Keratinocyte (primary cell): Measurements from ENCODE around the gene A4GALT. TPM values are rescaled to one million over a fixed set of nuclear protein-coding genes. Genes with fewer than 3 reads are reported as not detected.

Source experiments
- DNase-seq: peaks from one replicate; pipeline ENCODE4 v3.0.0-alpha.2; 2011; ENCODE audit warnings: low read depth, missing footprints, low spot score
- FAIRE-seq: peaks from 2 replicates; lab custom pipeline; 2011; peaks lifted over from hg19 to GRCh38; lab: Jason Lieb, UNC
- H2AFZ ChIP-seq: 2 replicates; pipeline ENCODE4 v1.6.0; 2012; ENCODE audit warnings: low read length, control low read depth, inconsistent platforms; ENCODE audit not compliant: control insufficient read depth
- H3K27ac ChIP-seq: 2 replicates; pipeline ENCODE4 v1.5.1; 2011; ENCODE audit warnings: low read length; ENCODE audit not compliant: control insufficient read depth, insufficient read depth
- H3K27me3 ChIP-seq: 3 replicates; pipeline ENCODE4 v1.6.0; 2011; ENCODE audit warnings: low read length; ENCODE audit not compliant: control insufficient read depth, insufficient read depth; ENCODE audit errors: extremely low read depth
- H3K36me3 ChIP-seq, 2 experiments: 2 replicates in 1 of 2; 3 replicates in 1 of 2; pipeline ENCODE4 v1.5.1; 2011; ENCODE audit warnings: low read length in 2 of 2, mild to moderate bottlenecking in 1 of 2; ENCODE audit not compliant: control insufficient read depth in 2 of 2, insufficient read depth in 2 of 2; ENCODE audit errors: extremely low read depth in 1 of 2
- H3K4me1 ChIP-seq: 3 replicates; pipeline ENCODE4 v1.5.1; 2011; ENCODE audit warnings: low read length; ENCODE audit not compliant: control insufficient read depth, insufficient read depth; ENCODE audit errors: extremely low read depth
- H3K4me2 ChIP-seq: 3 replicates; pipeline ENCODE4 v1.6.0; 2011; ENCODE audit warnings: low read depth, low read length; ENCODE audit not compliant: control insufficient read depth, insufficient read depth; ENCODE audit errors: extremely low read depth
- H3K4me3 ChIP-seq, 3 experiments: fragments of 200-600 bp in 1 of 3; sonication (generic) in 1 of 3; 2 replicates in 2 of 3; 3 replicates in 1 of 3; pipeline ENCODE4 v1.5.1; 2011 to 2016; ENCODE audit warnings: low read length in 3 of 3, mild to moderate bottlenecking in 3 of 3, control low read depth in 2 of 3, inconsistent platforms in 1 of 3, low read depth in 1 of 3, mixed read lengths in 1 of 3, mixed run types in 1 of 3, moderate library complexity in 1 of 3; ENCODE audit not compliant: control insufficient read depth in 2 of 3, insufficient read depth in 2 of 3; ENCODE audit errors: extremely low read depth in 1 of 3
- H3K79me2 ChIP-seq: 2 replicates; pipeline ENCODE4 v1.6.0; 2012; ENCODE audit warnings: low read length; ENCODE audit not compliant: control insufficient read depth, insufficient read depth
- H3K9ac ChIP-seq: 3 replicates; pipeline ENCODE4 v1.6.0; 2011; ENCODE audit warnings: low read length; ENCODE audit not compliant: control insufficient read depth, insufficient read depth; ENCODE audit errors: extremely low read depth
- H3K9me1 ChIP-seq: 3 replicates; pipeline ENCODE4 v1.6.0; 2011; ENCODE audit warnings: low read length; ENCODE audit not compliant: control insufficient read depth, insufficient read depth; ENCODE audit errors: extremely low read depth
- H3K9me3 ChIP-seq: 2 replicates; pipeline ENCODE4 v1.5.1; 2012; ENCODE audit warnings: low read depth, low read length; ENCODE audit not compliant: control insufficient read depth
- H4K20me1 ChIP-seq: 3 replicates; pipeline ENCODE4 v1.6.0; 2011; ENCODE audit warnings: low read length; ENCODE audit not compliant: control insufficient read depth, insufficient read depth; ENCODE audit errors: extremely low read depth
- EZH2 ChIP-seq: IDR thresholded peaks from one replicate; pipeline ENCODE4 v1.6.1; 2012; ENCODE audit warnings: inconsistent platforms, mild to moderate bottlenecking, low read length, moderate library complexity
- dilution Hi-C: fragments of 300-500 bp; cut with MboI; formaldehyde crosslinking; loops from one replicate; pipeline ENCODE4 v1.7.0; 2020; ENCODE audit warnings: low sequenced_read_pairs; ENCODE audit not compliant: extremely low pct_ligation_motif_present
- polyA plus RNA-seq, 5 experiments: library from polyadenylated mRNA; depleted of rRNA in 3 of 5; stranded (reverse) in 3 of 5; stranded (forward) in 1 of 5; unstranded in 1 of 5; fragments of >200 nt; gene quantifications; 1 replicate in 1 of 5; 2 replicates in 3 of 5; 3 replicates in 1 of 5; pipeline versions ENCODE4 v1.2.1 to v1.2.3, GENCODE V29; 2011 to 2012; ENCODE audit warnings: missing spikeins in 2 of 5, low read depth in 1 of 5, low replicate concordance in 1 of 5
- TF ChIP-seq, protein P1 (sequence below), 3 experiments: IDR thresholded peaks in 1 of 3; conservative IDR thresholded peaks in 1 of 3; optimal IDR thresholded peaks in 1 of 3; 2 replicates in 2 of 3; 3 replicates in 1 of 3; pipeline versions ENCODE3 to v1.5.1; 2011; ENCODE audit warnings: low read length in 3 of 3, mild to moderate bottlenecking in 3 of 3, moderate library complexity in 2 of 3, control low read depth in 1 of 3, inconsistent platforms in 1 of 3; ENCODE audit not compliant: insufficient read depth in 2 of 3; ENCODE audit errors: extremely low read depth in 1 of 3

Gene A4GALT
- polyA plus RNA-seq, 1 donor (not counting 4 experiments of a cell fraction or from before 2014, with no cell fraction given), result 1.6 TPM

DNA sequence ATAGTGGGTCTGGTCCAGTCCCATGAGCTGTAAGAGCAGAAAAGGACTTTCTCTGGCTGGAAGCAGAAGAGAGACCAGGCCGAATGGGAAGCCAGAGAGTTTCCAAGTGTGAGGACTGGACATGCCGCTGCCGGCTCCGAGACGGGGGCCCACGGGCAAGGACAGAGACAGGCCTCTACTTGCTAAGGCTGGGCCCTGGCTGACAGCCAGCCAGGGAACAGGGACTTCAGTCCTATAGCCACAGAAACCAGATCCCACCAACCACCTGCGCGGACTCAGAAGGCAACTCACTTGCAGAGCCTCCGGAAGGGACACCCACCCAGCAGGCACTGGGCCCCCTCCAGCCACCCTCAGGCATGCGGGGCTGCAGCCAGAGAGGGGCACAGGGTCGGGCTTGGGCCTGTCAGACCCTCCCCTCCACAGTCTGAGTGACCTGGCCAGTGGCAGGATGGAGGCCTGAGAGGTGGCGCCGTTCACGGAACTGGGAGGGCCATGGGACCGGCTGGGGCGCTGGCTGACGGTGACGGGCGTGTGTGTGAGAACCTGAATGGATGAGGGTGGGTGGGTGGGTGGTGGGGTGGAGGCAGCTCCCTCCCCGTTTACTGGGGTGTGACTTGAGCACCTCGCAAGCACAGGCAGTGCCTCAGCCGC, 47.8 kb upstream of the A4GALT start:
- no peaks in the 10 kb centered on the region for H4K20me1 ChIP-seq
- no peak overlapping the region for H3K9ac ChIP-seq
- H3K9me1 ChIP-seq, result no peaks in the 10 kb centered on the region
- no peaks in the 10 kb centered on the region for H3K36me3 ChIP-seq
- H3K27me3 ChIP-seq, result peaks cover 3% of the 10 kb centered on the region
- no peaks in the 10 kb centered on the region for H3K79me2 ChIP-seq
- H3K9me3 ChIP-seq, result no peaks in the 10 kb centered on the region
- no peak overlapping the region for H2AFZ ChIP-seq
- no peak for TF ChIP-seq EZH2
- dilution Hi-C loops, result no loop called here
- H3K4me3 ChIP-seq, result no peak overlapping the region
- peak overlapping the region; percentile 28 for H3K4me2 ChIP-seq
- H3K27ac ChIP-seq, result no peak overlapping the region
- peaks cover 7% of the 10 kb centered on the region for H3K4me1 ChIP-seq
- FAIRE-seq (no peak), DNase-seq (no peak)

DNA sequence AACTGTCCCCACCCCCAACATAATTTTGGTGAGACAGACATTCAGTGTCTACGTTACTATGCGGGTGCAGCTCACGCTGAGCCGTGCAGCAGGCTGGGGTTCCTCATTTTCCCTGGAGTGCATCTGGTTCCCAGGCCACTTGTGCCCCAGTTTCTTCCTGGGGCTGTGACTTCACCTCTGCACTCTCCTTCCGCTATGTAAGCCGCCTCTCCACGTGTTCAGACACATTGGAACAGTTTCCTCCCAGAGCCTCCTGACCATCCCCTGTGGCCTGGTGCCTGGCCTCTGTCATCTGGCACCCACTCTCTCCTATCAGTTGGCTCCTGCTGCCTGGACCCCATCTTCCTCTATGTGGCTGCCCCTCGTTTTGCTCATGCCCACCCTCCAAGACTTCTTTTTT, 46.2 kb upstream of the A4GALT start:
- Histone ChIP-seq H3K9me3 (no peaks in the 10 kb centered on the region), H3K4me1 (peaks cover 7% of the 10 kb centered on the region), H3K79me2 (no peaks in the 10 kb centered on the region), H3K36me3 (no peaks in the 10 kb centered on the region), H3K9ac (no peak overlapping the region), H4K20me1 (no peaks in the 10 kb centered on the region), H3K4me3 (no peak overlapping the region), H2AFZ (no peak overlapping the region), H3K27ac (no peak overlapping the region), H3K4me2 (no peak overlapping the region), H3K9me1 (no peaks in the 10 kb centered on the region), H3K27me3 (peaks cover 3% of the 10 kb centered on the region)
- dilution Hi-C loops, result no loop called here
- FAIRE-seq (no peak), DNase-seq (no peak)
- TF ChIP-seq, protein P1, sequence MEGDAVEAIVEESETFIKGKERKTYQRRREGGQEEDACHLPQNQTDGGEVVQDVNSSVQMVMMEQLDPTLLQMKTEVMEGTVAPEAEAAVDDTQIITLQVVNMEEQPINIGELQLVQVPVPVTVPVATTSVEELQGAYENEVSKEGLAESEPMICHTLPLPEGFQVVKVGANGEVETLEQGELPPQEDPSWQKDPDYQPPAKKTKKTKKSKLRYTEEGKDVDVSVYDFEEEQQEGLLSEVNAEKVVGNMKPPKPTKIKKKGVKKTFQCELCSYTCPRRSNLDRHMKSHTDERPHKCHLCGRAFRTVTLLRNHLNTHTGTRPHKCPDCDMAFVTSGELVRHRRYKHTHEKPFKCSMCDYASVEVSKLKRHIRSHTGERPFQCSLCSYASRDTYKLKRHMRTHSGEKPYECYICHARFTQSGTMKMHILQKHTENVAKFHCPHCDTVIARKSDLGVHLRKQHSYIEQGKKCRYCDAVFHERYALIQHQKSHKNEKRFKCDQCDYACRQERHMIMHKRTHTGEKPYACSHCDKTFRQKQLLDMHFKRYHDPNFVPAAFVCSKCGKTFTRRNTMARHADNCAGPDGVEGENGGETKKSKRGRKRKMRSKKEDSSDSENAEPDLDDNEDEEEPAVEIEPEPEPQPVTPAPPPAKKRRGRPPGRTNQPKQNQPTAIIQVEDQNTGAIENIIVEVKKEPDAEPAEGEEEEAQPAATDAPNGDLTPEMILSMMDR (optimal IDR thresholded peaks at IDR 0.05 in 1 of 3, IDR thresholded peaks at IDR 0.05 in 1 of 3, conservative IDR thresholded peaks at IDR 0.05 in 1 of 3; ENCODE audit: extremely low read depth in 1 of 3, insufficient read depth in 2 of 3, low read length in 3 of 3), result no peak
- TF ChIP-seq EZH2, result no peak
